ENCODE data around the gene TOR2A. TPM values are rescaled to one million over a fixed set of nuclear protein-coding genes. Genes with fewer than 3 reads are reported as not detected.

TOR2A gene
- total and polyA plus RNA-seq, 7 experiments from 2014 or later: 9.5 to 22.3 (median 16.6) TPM

- intact Hi-C loops (cut with micrococcal nuclease): loop anchor here (10.0 kb wide), 2 partner anchors 333 to 787 kb away; partner anchors contain the start of genes NAIF1 (in 1 of the 2) and SLC25A25 (in 1 of the 2)
- H3K36me3 Mint-ChIP-seq: peaks cover 0 to 5% (median 0%) of the 10 kb centered on the region in 5 donors
- Histone ChIP-seq H3K27ac (ENCODE audit: low read depth, low read length) (no peak overlapping the region), H3K27me3 (ENCODE audit: control insufficient read depth in 2 of 2, insufficient read depth in 2 of 2, low read length in 2 of 2) (no peaks in the 10 kb centered on the region), H3K9me3 (ENCODE audit: control insufficient read depth in 2 of 3, low read length in 3 of 3) (no peaks in the 10 kb centered on the region), H3K4me1 (ENCODE audit: control insufficient read depth in 2 of 2, insufficient read depth in 2 of 2, low read length in 2 of 2) (peaks cover 14 to 15% of the 10 kb centered on the region in 2 donors), H3K36me3 (ENCODE audit: control insufficient read depth in 2 of 3, insufficient read depth in 3 of 3, low read length in 3 of 3) (peaks cover 0 to 20% (median 0%) of the 10 kb centered on the region in 3 experiments), H3K4me3 (ENCODE audit: low read length) (no peak overlapping the region)
- H3K4me1 Mint-ChIP-seq: peaks cover 0 to 19% (median 17%) of the 10 kb centered on the region in 7 donors
- POLR2A ChIA-PET: interaction anchor here (1.0 kb wide), 1 partner anchor 54 kb away, joined by 4 read pairs; the partner anchor contains the start of gene CDK9
- no peak for ATAC-seq
- H3K27ac Mint-ChIP-seq: no peak overlapping the region
- peaks cover 0 to 4% (median 0%) of the 10 kb centered on the region in 11 donors for H3K9me3 Mint-ChIP-seq
- no peak for DNase-seq
- no peaks in the 10 kb centered on the region for H3K27me3 Mint-ChIP-seq
- CTCF ChIA-PET: interaction anchor here (0.6 to 1.7 kb wide), 2 partner anchors 96 to 142 kb away, joined by 3 to 6 read pairs; no protein-coding TSS in a partner anchor
- no peak overlapping the region for H3K4me3 Mint-ChIP-seq
These were observed 3.2 kb downstream of the TOR2A start for GRCh38 chr9:127731938-127732337.

GRCh38 chr9:127730799-127731410, 4.2 kb downstream of the TOR2A start:
- peaks cover 14% of the 10 kb centered on the region in 2 donors for H3K4me1 ChIP-seq (ENCODE audit: control insufficient read depth in 2 of 2, insufficient read depth in 2 of 2, low read length in 2 of 2)
- no peak overlapping the region for H3K4me3 ChIP-seq (ENCODE audit: low read length)
- no peaks in the 10 kb centered on the region for H3K27me3 ChIP-seq (ENCODE audit: control insufficient read depth in 2 of 2, insufficient read depth in 2 of 2, low read length in 2 of 2)
- Mint-ChIP-seq H3K9me3 (peaks cover 0 to 2% (median 0%) of the 10 kb centered on the region in 11 donors), H3K4me3 (no peak overlapping the region), H3K4me1 (peaks cover 0 to 18% (median 15%) of the 10 kb centered on the region in 7 donors), H3K27ac (peak overlapping the region in 2 of 9 donors; percentile 4 to 38), H3K27me3 (no peaks in the 10 kb centered on the region), H3K36me3 (peaks cover 0 to 5% (median 0%) of the 10 kb centered on the region in 5 donors)
- no peak overlapping the region for H3K27ac ChIP-seq (ENCODE audit: low read depth, low read length)
- intact Hi-C loops (cut with micrococcal nuclease): loop anchor here (10.0 kb wide), 2 partner anchors 334 to 786 kb away; partner anchors contain the start of genes NAIF1 (in 1 of the 2) and SLC25A25 (in 1 of the 2)
- ATAC-seq: no peak
- DNase-seq: no peak
- ChIA-PET CTCF (interaction anchor here (0.8 to 1.7 kb wide), 4 partner anchors 139 to 227 kb away, joined by 3 to 6 read pairs (median 3); no protein-coding TSS in a partner anchor), POLR2A (interaction anchor here (0.7 kb wide), 1 partner anchor 197 kb away, joined by 3 read pairs; no protein-coding TSS in a partner anchor)
- H3K9me3 ChIP-seq (ENCODE audit: control insufficient read depth in 2 of 3, low read length in 3 of 3): no peaks in the 10 kb centered on the region
- peaks cover 0 to 20% (median 0%) of the 10 kb centered on the region in 3 experiments for H3K36me3 ChIP-seq (ENCODE audit: control insufficient read depth in 2 of 3, insufficient read depth in 3 of 3, low read length in 3 of 3)

- Mint-ChIP-seq H3K9me3 (peaks cover 0 to under 1% (median 0%) of the 10 kb centered on the region in 11 donors), H3K4me3 (no peak overlapping the region), H3K36me3 (peaks cover 0 to 5% (median 0%) of the 10 kb centered on the region in 5 donors), H3K27me3 (no peaks in the 10 kb centered on the region), H3K4me1 (peaks cover 0 to 14% (median 9%) of the 10 kb centered on the region in 7 donors), H3K27ac (no peak overlapping the region)
- Histone ChIP-seq H3K27ac (ENCODE audit: low read depth, low read length) (no peak overlapping the region), H3K9me3 (ENCODE audit: control insufficient read depth in 2 of 3, low read length in 3 of 3) (no peaks in the 10 kb centered on the region), H3K36me3 (ENCODE audit: control insufficient read depth in 2 of 3, insufficient read depth in 3 of 3, low read length in 3 of 3) (peaks cover 0 to 20% (median 0%) of the 10 kb centered on the region in 3 experiments), H3K4me3 (ENCODE audit: low read length) (no peak overlapping the region), H3K27me3 (ENCODE audit: control insufficient read depth in 2 of 2, insufficient read depth in 2 of 2, low read length in 2 of 2) (no peaks in the 10 kb centered on the region), H3K4me1 (ENCODE audit: control insufficient read depth in 2 of 2, insufficient read depth in 2 of 2, low read length in 2 of 2) (peaks cover 8 to 9% of the 10 kb centered on the region in 2 donors)
- POLR2A ChIA-PET: no interaction called here
- no peak for DNase-seq
- intact Hi-C loops (cut with micrococcal nuclease): loop anchor here (10.0 kb wide), 2 partner anchors 335 to 785 kb away; partner anchors contain the start of genes NAIF1 (in 1 of the 2) and SLC25A25 (in 1 of the 2)
- no peak for ATAC-seq
- CTCF ChIA-PET: interaction anchor here (1.3 to 1.7 kb wide), 2 partner anchors 139 to 141 kb away, joined by 4 to 6 read pairs; no protein-coding TSS in a partner anchor
These were observed 4.8 kb downstream of the TOR2A start for GRCh38 chr9:127730262-127730661.

DNA sequence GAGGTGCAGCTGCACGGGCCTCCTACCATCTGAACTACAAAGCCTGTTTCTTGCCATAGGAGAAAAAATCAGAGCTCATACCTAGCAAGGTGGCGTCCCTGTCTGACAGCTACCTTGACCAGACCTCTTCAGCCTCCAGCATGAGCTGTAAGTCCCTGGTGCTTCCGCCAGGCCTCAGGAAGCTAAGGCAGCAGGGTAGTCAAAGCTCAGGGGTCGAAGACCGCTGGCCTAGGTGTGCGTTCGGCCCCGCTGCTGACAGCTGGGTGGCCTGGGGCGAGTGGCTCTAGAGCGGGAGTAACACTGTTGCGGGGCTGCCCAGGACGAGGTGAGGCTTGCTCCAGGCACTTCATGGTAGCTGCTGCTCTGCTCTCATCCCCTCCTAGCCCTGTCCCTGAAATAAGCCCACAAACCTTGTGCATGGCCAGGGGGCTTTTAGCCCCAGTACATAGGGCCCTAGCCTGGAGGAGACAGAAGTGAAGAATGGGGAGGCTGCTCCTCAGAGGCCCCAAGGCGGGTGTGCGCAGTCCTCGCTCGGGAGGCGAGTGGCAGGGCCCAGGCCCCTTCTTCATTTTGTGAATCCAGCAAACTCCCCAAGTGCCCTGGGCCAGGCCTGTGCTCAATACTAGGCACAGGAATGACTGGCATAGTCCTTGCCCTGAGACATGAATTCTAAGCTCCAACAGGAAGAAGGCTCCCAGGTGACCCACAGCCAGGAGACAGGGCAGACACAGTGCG, 5.4 kb downstream of the TOR2A start:
- peaks cover 8% of the 10 kb centered on the region in 2 donors for H3K4me1 ChIP-seq (ENCODE audit: control insufficient read depth in 2 of 2, insufficient read depth in 2 of 2, low read length in 2 of 2)
- no peaks in the 10 kb centered on the region for H3K9me3 Mint-ChIP-seq
- peaks cover 0 to 20% (median 0%) of the 10 kb centered on the region in 3 experiments for H3K36me3 ChIP-seq (ENCODE audit: control insufficient read depth in 2 of 3, insufficient read depth in 3 of 3, low read length in 3 of 3)
- no peak overlapping the region for H3K4me3 ChIP-seq (ENCODE audit: low read length)
- H3K36me3 Mint-ChIP-seq: peaks cover 0 to 5% (median 0%) of the 10 kb centered on the region in 5 donors
- CTCF ChIA-PET: interaction anchor here (1.3 to 1.6 kb wide), 3 partner anchors 140 to 226 kb away, joined by 4 to 5 read pairs (median 4); no protein-coding TSS in a partner anchor
- peaks cover 0 to 13% (median 8%) of the 10 kb centered on the region in 7 donors for H3K4me1 Mint-ChIP-seq
- H3K27ac ChIP-seq (ENCODE audit: low read depth, low read length): no peak overlapping the region
- DNase-seq (no peak), ATAC-seq (no peak)
- H3K27me3 Mint-ChIP-seq: no peaks in the 10 kb centered on the region
- intact Hi-C loops (cut with micrococcal nuclease): loop anchor here (10.0 kb wide), 2 partner anchors 335 to 785 kb away; partner anchors contain the start of genes NAIF1 (in 1 of the 2) and SLC25A25 (in 1 of the 2)
- H3K9me3 ChIP-seq (ENCODE audit: control insufficient read depth in 2 of 3, low read length in 3 of 3): no peaks in the 10 kb centered on the region
- H3K27me3 ChIP-seq (ENCODE audit: control insufficient read depth in 2 of 2, insufficient read depth in 2 of 2, low read length in 2 of 2): no peaks in the 10 kb centered on the region
- no peak overlapping the region for H3K4me3 Mint-ChIP-seq
- peak overlapping the region in 2 of 9 donors; percentile 54 to 75 for H3K27ac Mint-ChIP-seq
- POLR2A ChIA-PET: interaction anchor here (0.9 to 1.1 kb wide), 3 partner anchors 11 to 46 kb away, joined by 3 to 4 read pairs (median 3); partner anchors contain the start of genes PTRH1 and TTC16

GRCh38 chr9:127728808-127729207, 6.3 kb downstream of the TOR2A start:
- Mint-ChIP-seq H3K27ac (peak overlapping the region in 1 of 9 donors; percentile 54), H3K9me3 (no peaks in the 10 kb centered on the region), H3K4me3 (no peak overlapping the region), H3K4me1 (peaks cover 0 to 6% (median 4%) of the 10 kb centered on the region in 7 donors), H3K36me3 (peaks cover 0 to 5% (median 0%) of the 10 kb centered on the region in 5 donors), H3K27me3 (no peaks in the 10 kb centered on the region)
- no peaks in the 10 kb centered on the region for H3K4me1 ChIP-seq (ENCODE audit: control insufficient read depth in 2 of 2, insufficient read depth in 2 of 2, low read length in 2 of 2)
- intact Hi-C loops (cut with micrococcal nuclease): no loop called here
- no peaks in the 10 kb centered on the region for H3K27me3 ChIP-seq (ENCODE audit: control insufficient read depth in 2 of 2, insufficient read depth in 2 of 2, low read length in 2 of 2)
- H3K27ac ChIP-seq (ENCODE audit: low read depth, low read length): no peak overlapping the region
- no peaks in the 10 kb centered on the region for H3K9me3 ChIP-seq (ENCODE audit: control insufficient read depth in 2 of 3, low read length in 3 of 3)
- no peak for ATAC-seq
- no peak for DNase-seq
- H3K36me3 ChIP-seq (ENCODE audit: control insufficient read depth in 2 of 3, insufficient read depth in 3 of 3, low read length in 3 of 3): peaks cover 0 to 20% (median 0%) of the 10 kb centered on the region in 3 experiments
- H3K4me3 ChIP-seq (ENCODE audit: low read length): no peak overlapping the region
- POLR2A ChIA-PET: interaction anchor here (0.9 to 1.1 kb wide), 3 partner anchors 10 to 47 kb away, joined by 3 to 4 read pairs (median 3); partner anchors contain the start of genes PTRH1 and TTC16
- CTCF ChIA-PET: interaction anchor here (1.3 to 1.6 kb wide), 2 partner anchors 193 to 225 kb away, joined by 4 to 5 read pairs; no protein-coding TSS in a partner anchor

- CTCF ChIA-PET: no interaction called here
- no peak for ATAC-seq
- no peak for DNase-seq
These were observed 8.2 kb downstream of the TOR2A start for GRCh38 chr9:127726871-127727270.

More at GRCh38 chr9:127726871-127727270, 8.2 kb downstream of the TOR2A start:
- intact Hi-C loops (cut with micrococcal nuclease): no loop called here
- Mint-ChIP-seq H3K27me3 (no peaks in the 10 kb centered on the region), H3K36me3 (peaks cover 0 to 3% (median 0%) of the 10 kb centered on the region in 5 donors), H3K9me3 (no peaks in the 10 kb centered on the region), H3K27ac (no peak overlapping the region), H3K4me3 (no peak overlapping the region), H3K4me1 (peaks cover 0 to 7% (median 0%) of the 10 kb centered on the region in 7 donors)
- H3K4me3 ChIP-seq (ENCODE audit: low read length): no peak overlapping the region
- H3K9me3 ChIP-seq (ENCODE audit: control insufficient read depth in 2 of 3, low read length in 3 of 3): no peaks in the 10 kb centered on the region
- POLR2A ChIA-PET: interaction anchor here (0.7 to 1.8 kb wide), 2 partner anchors 11 to 263 kb away, joined by 3 to 9 read pairs; partner anchors contain the start of genes PTRH1 and TTC16
- H3K27ac ChIP-seq (ENCODE audit: low read depth, low read length): no peak overlapping the region
- H3K36me3 ChIP-seq (ENCODE audit: control insufficient read depth in 2 of 3, insufficient read depth in 3 of 3, low read length in 3 of 3): peaks cover 0 to 7% (median 0%) of the 10 kb centered on the region in 3 experiments
- no peaks in the 10 kb centered on the region for H3K27me3 ChIP-seq (ENCODE audit: control insufficient read depth in 2 of 2, insufficient read depth in 2 of 2, low read length in 2 of 2)
- H3K4me1 ChIP-seq (ENCODE audit: control insufficient read depth in 2 of 2, insufficient read depth in 2 of 2, low read length in 2 of 2): peaks cover 0 to 4% of the 10 kb centered on the region in 2 donors
